Left lung (tissue), 10 donors: Measurements from ENCODE around the gene PNKP. TPM values are rescaled to one million over a fixed set of nuclear protein-coding genes. Genes with fewer than 3 reads are reported as not detected.

ENCODE experiments used
- ATAC-seq: fragments of 200-7000 bp; cut with Tn5 transposase; one replicate; pipeline ENCODE4 v1.9.1; 2020; ENCODE audit warnings: moderate library complexity
- DNase-seq, 4 donors: peaks; one replicate each; pipeline ENCODE4 v3.0.0-alpha.2; 2013 to 2020
- H3K27ac ChIP-seq, 2 donors: fragments of 200-600 bp; sonication (generic) in 1 of 2; one replicate each; pipeline versions ENCODE4 v1.5.0 to v1.8.0; 2020 to 2021
- H3K27me3 ChIP-seq, 2 donors: fragments of 200-600 bp; sonication (generic) in 1 of 2; one replicate each; pipeline versions ENCODE4 v1.5.0 to v1.8.0; 2020 to 2021
- H3K36me3 ChIP-seq, 2 donors: fragments of 200-600 bp; sonication (generic) in 1 of 2; one replicate each; pipeline versions ENCODE4 v1.5.0 to v1.8.0; 2020 to 2021
- H3K4me1 ChIP-seq, 2 donors: fragments of 200-600 bp; one replicate each; pipeline ENCODE4 v1.8.0; 2021
- H3K4me3 ChIP-seq, 2 donors: fragments of 200-600 bp; sonication (generic) in 1 of 2; one replicate each; pipeline versions ENCODE4 v1.5.0 to v1.8.0; 2020 to 2021; ENCODE audit warnings: mild to moderate bottlenecking in 1 of 2
- H3K9me3 ChIP-seq, 2 donors: fragments of 200-600 bp; sonication (generic) in 1 of 2; one replicate each; pipeline versions ENCODE4 v1.5.0 to v1.8.0; 2020 to 2021
- intact Hi-C, 2 donors: fragments of 100-400 bp; cut with DNase I; formaldehyde crosslinking; loops; one replicate each; pipeline versions ENCODE4 v1.11.2 to v1.14.2; 2022
- polyA plus RNA-seq, 6 donors: library from polyadenylated mRNA; unstranded; fragments of 120-200 nt; gene quantifications; one replicate each; pipeline ENCODE4 v1.2.1, GENCODE V29; 2013; ENCODE audit not compliant: insufficient read length in 6 of 6
- total RNA-seq, 2 donors: library from RNA; stranded (reverse); fragmentation: NEBNext Ultra II Directional; extraction: Animal tissue kit (Norgen Biotek cat#: 25700); gene quantifications; one replicate each; pipeline ENCODE4 v1.2.1, GENCODE V29; 2021
- TF ChIP-seq, protein P1 (sequence below), 2 donors: fragments of 200-600 bp; sonication (generic) in 1 of 2; IDR thresholded peaks; one replicate each; pipeline versions ENCODE4 v1.5.0 to v1.8.0; 2021; ENCODE audit warnings: antibody characterized with exemption in 2 of 2
- donor health status: DM: no; HTN: yes; CAD: no.
- donor health status: DM: no; HTN: no; CAD: no.

PNKP gene
- total and polyA plus RNA-seq, 8 donors = 56.8 to 89.5 (median 66.3) TPM

DNA sequence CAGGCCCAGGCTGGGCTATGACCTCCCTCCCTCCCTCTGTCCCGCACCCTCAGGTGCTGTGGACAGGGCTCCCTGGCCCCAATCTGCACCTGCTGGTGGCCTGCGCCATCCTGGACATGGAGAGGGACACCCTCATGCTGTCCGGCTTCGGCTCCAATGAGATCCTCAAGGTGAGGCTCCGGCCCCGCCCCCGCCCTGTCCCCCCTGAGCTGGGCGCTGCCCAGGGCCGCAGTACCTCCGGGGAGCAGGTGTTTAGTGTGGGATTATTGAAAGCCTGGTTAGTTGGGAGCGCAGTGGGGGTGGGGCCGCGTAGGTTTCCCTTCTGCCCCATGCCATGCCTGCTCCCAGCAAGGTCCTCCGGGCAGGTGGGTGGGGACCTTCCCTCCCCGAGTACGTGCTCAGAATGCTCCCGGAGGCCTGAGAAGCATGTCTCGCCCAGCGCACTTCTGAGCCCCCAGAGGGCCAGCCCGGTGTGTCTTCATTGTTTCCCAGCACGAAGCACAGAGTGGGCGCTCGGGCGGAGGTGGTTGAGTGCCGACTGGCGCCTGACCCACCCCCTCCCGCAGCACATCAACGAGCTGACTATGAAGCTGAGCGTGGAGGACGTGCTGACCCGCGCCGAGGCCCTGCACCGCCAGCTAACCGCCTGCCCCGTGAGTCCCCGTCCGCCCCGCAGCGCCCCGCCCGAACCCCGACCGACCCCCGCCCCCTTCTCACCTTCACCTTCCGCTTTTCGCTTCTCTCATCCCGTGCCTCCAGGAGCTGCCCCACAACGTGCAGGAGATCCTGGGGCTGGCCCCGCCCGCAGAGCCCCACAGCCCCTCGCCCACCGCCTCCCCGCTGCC, 20.5 kb upstream of the PNKP start:
- no peak for DNase-seq
- H3K4me1 ChIP-seq = peaks cover 0 to 12% of the 10 kb centered on the region in 2 donors
- intact Hi-C loops = no loop called here

DNA sequence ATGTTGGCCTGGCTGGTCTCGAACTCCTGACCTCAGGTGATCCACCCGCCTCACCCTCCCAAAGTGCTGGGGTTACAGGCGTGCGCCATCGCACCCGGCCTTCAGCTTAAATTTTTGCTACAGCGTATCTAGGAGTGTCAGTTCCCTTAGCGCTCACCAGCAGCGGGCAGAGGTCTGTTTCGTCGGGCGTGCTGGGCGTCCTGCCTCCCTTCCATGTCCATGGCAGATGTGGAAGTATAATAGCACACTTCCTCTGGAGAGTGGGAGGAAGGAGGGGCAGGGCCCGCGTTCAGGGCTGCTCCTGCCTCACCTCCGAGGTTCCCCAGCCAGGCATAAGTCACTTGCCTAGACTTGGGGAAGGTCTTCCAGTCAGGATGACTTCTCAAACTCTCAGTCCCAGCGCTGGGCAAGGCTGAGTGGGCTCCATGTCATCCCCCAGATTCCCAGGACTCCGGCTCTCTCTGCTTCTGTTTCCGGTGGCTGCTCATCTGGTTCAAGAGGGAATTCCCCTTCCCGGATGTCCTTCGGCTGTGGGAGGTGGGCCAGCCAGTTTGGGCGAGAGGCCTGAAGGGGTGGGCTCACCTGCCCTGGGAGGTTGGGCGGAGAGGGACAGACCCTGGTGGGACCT, 19.8 kb upstream of the PNKP start:
- no peak for DNase-seq
- H3K27me3 ChIP-seq = peaks cover 0 to 12% of the 10 kb centered on the region in 2 donors
- peaks cover 0 to 12% of the 10 kb centered on the region in 2 donors for H3K4me1 ChIP-seq
- TF ChIP-seq, protein P1, sequence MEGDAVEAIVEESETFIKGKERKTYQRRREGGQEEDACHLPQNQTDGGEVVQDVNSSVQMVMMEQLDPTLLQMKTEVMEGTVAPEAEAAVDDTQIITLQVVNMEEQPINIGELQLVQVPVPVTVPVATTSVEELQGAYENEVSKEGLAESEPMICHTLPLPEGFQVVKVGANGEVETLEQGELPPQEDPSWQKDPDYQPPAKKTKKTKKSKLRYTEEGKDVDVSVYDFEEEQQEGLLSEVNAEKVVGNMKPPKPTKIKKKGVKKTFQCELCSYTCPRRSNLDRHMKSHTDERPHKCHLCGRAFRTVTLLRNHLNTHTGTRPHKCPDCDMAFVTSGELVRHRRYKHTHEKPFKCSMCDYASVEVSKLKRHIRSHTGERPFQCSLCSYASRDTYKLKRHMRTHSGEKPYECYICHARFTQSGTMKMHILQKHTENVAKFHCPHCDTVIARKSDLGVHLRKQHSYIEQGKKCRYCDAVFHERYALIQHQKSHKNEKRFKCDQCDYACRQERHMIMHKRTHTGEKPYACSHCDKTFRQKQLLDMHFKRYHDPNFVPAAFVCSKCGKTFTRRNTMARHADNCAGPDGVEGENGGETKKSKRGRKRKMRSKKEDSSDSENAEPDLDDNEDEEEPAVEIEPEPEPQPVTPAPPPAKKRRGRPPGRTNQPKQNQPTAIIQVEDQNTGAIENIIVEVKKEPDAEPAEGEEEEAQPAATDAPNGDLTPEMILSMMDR (IDR thresholded peaks at IDR 0.05) = no peak
- intact Hi-C loops = no loop called here
- H3K36me3 ChIP-seq = peaks cover 0 to 61% of the 10 kb centered on the region in 2 donors
- no peak for ATAC-seq
- no peak overlapping the region for H3K27ac ChIP-seq
- no peak overlapping the region for H3K4me3 ChIP-seq
- H3K9me3 ChIP-seq = no peaks in the 10 kb centered on the region

More for the DNA sequence above, 20.5 kb upstream of the PNKP start:
- H3K27ac ChIP-seq = no peak overlapping the region
- H3K4me3 ChIP-seq = no peak overlapping the region
- ATAC-seq = no peak
- H3K36me3 ChIP-seq = peaks cover 0 to 53% of the 10 kb centered on the region in 2 donors
- H3K9me3 ChIP-seq = no peaks in the 10 kb centered on the region
- TF ChIP-seq, protein P1 (IDR thresholded peaks at IDR 0.05) = no peak
- H3K27me3 ChIP-seq = peaks cover 0 to 12% of the 10 kb centered on the region in 2 donors

DNA sequence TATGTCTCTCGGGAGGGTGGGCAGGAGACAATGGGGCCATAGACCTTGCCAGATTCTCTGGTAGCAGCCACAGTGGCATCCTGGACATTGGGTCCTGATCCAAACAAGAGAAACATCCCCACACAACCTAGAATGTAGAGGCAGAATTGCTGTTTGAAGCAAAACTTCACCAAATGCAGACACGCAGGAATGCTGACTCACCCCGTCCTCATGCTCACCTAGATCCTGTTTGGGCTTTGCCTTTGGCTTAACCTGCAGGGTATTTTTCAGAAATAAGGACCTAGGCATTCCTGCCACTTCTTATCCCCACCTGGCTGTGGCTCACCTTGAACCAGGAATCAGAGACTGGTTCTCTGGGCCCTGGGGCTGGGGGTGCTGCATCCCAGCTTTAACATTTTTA, 17.4 kb upstream of the PNKP start:
- TF ChIP-seq, protein P1 (IDR thresholded peaks at IDR 0.05) = no peak
- H3K36me3 ChIP-seq = peaks cover 0 to 85% of the 10 kb centered on the region in 2 donors
- no peak for DNase-seq

DNA sequence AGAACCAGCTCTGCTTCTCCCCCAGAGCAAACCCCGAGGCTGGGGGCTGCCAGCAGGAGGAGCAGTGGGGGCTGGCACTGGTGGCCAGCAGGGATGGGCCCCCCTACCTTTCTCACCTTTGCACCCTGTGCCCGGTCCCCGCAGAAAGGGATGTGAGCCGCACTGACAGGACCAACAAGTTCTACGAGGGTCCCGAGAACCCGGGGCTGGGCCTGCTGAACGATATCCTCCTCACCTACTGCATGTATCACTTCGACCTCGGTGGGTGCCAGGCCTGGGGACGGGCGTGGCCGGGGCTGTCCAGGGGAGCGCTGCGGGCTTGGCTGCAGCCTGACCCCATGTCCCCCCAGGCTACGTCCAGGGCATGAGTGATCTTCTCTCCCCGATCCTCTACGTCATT, 16.7 kb upstream of the PNKP start:
- Histone ChIP-seq H3K36me3 (peaks cover 0 to 91% of the 10 kb centered on the region in 2 donors), H3K27ac (no peak overlapping the region), H3K9me3 (no peaks in the 10 kb centered on the region), H3K4me3 (no peak overlapping the region), H3K27me3 (no peaks in the 10 kb centered on the region), H3K4me1 (peaks cover 0 to 10% of the 10 kb centered on the region in 2 donors)
- DNase-seq (peak in 1 of 4 donors; percentile 73), ATAC-seq (no peak)
- intact Hi-C loops = no loop called here
- TF ChIP-seq, protein P1 (IDR thresholded peaks at IDR 0.05) = no peak

More for the DNA sequence above, 17.4 kb upstream of the PNKP start:
- intact Hi-C loops = no loop called here
- H3K9me3 ChIP-seq = no peaks in the 10 kb centered on the region
- H3K4me1 ChIP-seq = peaks cover 0 to 3% of the 10 kb centered on the region in 2 donors
- no peak overlapping the region for H3K27ac ChIP-seq
- H3K27me3 ChIP-seq = no peaks in the 10 kb centered on the region
- no peak overlapping the region for H3K4me3 ChIP-seq
- ATAC-seq = no peak

DNA sequence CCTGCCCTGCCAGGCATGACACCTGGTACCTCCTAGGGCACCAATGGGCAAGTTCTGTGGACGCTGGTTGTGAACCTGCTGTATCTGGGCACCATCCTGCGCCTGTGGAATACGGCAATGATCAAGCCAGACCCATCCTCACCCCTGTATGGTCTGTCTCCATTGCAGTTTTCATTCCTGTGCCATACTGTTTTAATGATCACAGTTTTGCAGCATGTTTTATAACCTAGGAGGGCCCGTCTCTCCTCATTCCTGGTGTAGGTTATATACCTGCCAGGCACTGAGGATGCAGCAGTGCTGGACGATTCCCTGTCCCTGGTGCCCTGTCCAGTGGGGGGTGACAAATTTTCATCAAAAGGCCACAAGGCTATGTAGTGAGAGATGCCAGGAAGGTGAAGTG, 15.7 kb upstream of the PNKP start:
- peaks cover 0 to 20% of the 10 kb centered on the region in 2 donors for H3K4me1 ChIP-seq
- H3K9me3 ChIP-seq = no peaks in the 10 kb centered on the region
- TF ChIP-seq, protein P1 (IDR thresholded peaks at IDR 0.05) = no peak
- no peak overlapping the region for H3K27ac ChIP-seq
- DNase-seq = no peak
- peaks cover 0 to 88% of the 10 kb centered on the region in 2 donors for H3K36me3 ChIP-seq
- no peak overlapping the region for H3K4me3 ChIP-seq
- no peak for ATAC-seq
- H3K27me3 ChIP-seq = no peaks in the 10 kb centered on the region
- intact Hi-C loops = no loop called here
